ENCODE data around the gene TMEM18.

DNA sequence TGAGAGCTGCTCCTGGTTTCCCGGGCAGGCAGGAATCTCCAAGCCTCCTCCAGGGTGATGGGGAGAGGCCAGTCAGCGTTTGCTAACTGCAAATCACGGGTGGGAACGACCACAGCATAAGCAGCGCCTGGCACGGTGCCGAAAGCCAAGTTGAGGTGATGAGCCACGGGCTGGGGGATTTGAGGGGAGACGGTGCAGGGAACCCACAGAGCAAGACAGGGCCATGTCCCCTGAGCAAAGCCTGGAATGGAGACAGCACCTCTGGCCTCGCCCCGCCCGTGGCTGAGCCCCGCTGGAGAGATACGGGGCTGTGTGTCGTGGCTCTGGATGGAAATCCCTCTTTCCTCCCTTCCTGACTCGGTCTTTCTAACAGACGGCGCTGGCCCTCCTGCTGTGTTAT, 31.5 kb upstream of the TMEM18 start:
- TF ChIP-seq, protein P1, sequence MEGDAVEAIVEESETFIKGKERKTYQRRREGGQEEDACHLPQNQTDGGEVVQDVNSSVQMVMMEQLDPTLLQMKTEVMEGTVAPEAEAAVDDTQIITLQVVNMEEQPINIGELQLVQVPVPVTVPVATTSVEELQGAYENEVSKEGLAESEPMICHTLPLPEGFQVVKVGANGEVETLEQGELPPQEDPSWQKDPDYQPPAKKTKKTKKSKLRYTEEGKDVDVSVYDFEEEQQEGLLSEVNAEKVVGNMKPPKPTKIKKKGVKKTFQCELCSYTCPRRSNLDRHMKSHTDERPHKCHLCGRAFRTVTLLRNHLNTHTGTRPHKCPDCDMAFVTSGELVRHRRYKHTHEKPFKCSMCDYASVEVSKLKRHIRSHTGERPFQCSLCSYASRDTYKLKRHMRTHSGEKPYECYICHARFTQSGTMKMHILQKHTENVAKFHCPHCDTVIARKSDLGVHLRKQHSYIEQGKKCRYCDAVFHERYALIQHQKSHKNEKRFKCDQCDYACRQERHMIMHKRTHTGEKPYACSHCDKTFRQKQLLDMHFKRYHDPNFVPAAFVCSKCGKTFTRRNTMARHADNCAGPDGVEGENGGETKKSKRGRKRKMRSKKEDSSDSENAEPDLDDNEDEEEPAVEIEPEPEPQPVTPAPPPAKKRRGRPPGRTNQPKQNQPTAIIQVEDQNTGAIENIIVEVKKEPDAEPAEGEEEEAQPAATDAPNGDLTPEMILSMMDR (IDR thresholded peaks at IDR 0.05), result no peak
- TF ChIP-seq, protein P2, sequence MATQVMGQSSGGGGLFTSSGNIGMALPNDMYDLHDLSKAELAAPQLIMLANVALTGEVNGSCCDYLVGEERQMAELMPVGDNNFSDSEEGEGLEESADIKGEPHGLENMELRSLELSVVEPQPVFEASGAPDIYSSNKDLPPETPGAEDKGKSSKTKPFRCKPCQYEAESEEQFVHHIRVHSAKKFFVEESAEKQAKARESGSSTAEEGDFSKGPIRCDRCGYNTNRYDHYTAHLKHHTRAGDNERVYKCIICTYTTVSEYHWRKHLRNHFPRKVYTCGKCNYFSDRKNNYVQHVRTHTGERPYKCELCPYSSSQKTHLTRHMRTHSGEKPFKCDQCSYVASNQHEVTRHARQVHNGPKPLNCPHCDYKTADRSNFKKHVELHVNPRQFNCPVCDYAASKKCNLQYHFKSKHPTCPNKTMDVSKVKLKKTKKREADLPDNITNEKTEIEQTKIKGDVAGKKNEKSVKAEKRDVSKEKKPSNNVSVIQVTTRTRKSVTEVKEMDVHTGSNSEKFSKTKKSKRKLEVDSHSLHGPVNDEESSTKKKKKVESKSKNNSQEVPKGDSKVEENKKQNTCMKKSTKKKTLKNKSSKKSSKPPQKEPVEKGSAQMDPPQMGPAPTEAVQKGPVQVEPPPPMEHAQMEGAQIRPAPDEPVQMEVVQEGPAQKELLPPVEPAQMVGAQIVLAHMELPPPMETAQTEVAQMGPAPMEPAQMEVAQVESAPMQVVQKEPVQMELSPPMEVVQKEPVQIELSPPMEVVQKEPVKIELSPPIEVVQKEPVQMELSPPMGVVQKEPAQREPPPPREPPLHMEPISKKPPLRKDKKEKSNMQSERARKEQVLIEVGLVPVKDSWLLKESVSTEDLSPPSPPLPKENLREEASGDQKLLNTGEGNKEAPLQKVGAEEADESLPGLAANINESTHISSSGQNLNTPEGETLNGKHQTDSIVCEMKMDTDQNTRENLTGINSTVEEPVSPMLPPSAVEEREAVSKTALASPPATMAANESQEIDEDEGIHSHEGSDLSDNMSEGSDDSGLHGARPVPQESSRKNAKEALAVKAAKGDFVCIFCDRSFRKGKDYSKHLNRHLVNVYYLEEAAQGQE (IDR thresholded peaks at IDR 0.05; ENCODE audit: insufficient read depth in 1 of 2, low read depth in 2 of 2, low read length in 1 of 2), result no peak
- TF ChIP-seq POLR2AphosphoS5 (IDR thresholded peaks at IDR 0.05; ENCODE audit: low read depth, low read length), result no peak
- no peak for TF ChIP-seq TCF7L2 (IDR thresholded peaks at IDR 0.05; ENCODE audit: low read depth, low read length)
